SH-SY5Y (cell line): ENCODE measurements around the gene MID1.

Experiments used
- GATA2 ChIP-seq: IDR thresholded peaks from 2 replicates; pipeline ENCODE4 v1.6.1; 2011; ENCODE audit warnings: mild to moderate bottlenecking, low read depth, low read length
- GATA3 ChIP-seq: IDR thresholded peaks from 2 replicates; pipeline ENCODE4 v1.6.1; 2011; ENCODE audit warnings: low read depth, mild to moderate bottlenecking, low read length, moderate library complexity

The MID1 gene

GRCh38 chrX:10598540-10598939 lies 21.8 kb downstream of the MID1 start:
- TF ChIP-seq GATA2 (no peak), GATA3 (no peak)

DNA sequence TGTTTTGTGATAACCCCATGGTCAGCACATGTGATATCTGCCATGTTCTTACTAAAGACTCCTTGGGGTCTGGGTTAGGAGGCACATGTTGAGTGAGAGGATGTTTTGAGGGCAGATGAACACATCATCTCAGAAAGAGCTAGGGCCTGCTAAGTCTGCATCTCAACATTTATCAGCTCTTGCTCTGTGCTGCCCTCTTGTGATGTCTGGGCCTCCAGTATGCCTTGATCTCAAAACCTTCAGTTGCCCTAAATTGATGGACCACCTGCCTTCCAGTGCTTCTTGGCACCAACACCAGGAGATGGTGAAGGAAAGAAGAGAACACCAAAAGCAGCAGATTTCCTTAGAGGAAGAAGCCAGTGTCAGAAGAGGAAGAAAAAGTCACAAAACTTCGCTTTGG lies 22.5 kb downstream of the MID1 start:
- TF ChIP-seq GATA3 (no peak), GATA2 (no peak)

DNA sequence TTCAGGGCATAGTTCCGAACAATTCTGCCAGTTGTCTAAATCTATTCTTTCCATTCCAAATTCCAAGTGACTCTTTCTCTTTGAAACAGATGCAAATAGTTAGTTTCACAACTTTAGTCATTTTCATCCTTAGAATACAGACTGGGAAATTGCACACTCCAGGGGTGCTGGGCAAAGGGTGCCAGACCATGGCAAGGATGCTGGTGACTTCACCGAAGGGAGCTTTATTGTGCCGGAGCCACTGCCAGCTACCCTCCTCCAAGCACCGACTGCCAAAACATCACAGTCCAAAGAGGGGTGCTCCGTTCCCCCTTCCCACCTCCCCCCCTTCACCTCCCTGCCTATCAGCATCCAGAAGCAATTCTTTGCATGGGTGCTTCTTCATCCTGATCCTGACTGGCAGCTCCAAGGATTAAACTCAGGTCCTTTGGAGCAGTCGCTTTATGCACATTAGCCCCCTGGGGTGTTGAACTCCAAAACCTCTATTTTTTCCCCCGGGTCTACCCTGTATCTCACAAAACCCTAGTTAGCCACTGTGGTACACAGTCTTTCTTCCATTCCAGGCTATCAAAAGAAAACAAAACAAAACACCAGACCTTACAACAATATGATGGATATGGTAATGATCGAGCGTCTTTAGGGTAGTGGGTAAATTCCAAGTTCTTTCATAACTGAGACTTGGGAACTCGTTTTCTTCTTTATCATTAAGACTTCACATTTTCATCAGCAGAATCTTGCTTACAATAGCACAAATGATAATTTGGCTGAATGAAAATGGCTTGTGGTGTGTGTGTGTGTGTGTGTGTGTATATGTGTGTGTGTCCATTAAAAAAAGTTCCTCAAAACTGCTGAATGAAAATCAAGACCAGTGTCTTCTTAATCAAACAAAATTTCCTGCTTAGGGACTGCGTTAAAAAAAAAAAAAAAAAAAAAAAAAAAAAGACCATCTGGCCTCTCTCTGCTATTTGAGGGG lies 28.7 kb downstream of the MID1 start:
- TF ChIP-seq GATA3 (no peak), GATA2 (no peak)

GRCh38 chrX:10589098-10589497 lies 31.3 kb downstream of the MID1 start:
- TF ChIP-seq GATA3 = no peak
- no peak for TF ChIP-seq GATA2

- TF ChIP-seq GATA2 (no peak), GATA3 (no peak)
Observed at GRCh38 chrX:10582945-10583344, 37.4 kb downstream of the MID1 start.

GRCh38 chrX:10582215-10582733 lies 38.1 kb downstream of the MID1 start:
- TF ChIP-seq GATA2 (no peak), GATA3 (no peak)

GRCh38 chrX:10579112-10580011 lies 41.0 kb downstream of the MID1 start:
- TF ChIP-seq GATA2 (no peak), GATA3 (no peak)

DNA sequence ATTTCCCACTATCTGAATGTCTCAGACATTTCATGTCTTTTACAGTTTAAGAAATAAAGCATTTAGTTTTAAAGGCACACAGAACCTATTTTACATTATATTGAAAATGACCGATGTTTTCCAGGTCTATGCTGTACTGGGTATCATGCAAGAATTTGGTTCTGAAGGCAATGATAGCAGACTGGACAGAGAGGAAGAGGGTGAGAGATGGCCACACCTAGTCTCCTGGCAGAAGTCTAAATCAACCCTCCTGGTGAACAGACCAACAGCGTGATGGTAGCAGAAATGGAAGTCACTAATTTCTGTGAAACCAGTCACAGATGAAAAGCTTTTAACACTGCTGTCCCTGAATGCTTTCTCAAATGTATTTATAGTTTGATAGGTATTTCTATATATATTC lies 41.9 kb downstream of the MID1 start:
- TF ChIP-seq GATA3 (no peak), GATA2 (no peak)

GRCh38 chrX:10577853-10578252 lies 42.5 kb downstream of the MID1 start:
- TF ChIP-seq GATA3 (no peak), GATA2 (no peak)

DNA sequence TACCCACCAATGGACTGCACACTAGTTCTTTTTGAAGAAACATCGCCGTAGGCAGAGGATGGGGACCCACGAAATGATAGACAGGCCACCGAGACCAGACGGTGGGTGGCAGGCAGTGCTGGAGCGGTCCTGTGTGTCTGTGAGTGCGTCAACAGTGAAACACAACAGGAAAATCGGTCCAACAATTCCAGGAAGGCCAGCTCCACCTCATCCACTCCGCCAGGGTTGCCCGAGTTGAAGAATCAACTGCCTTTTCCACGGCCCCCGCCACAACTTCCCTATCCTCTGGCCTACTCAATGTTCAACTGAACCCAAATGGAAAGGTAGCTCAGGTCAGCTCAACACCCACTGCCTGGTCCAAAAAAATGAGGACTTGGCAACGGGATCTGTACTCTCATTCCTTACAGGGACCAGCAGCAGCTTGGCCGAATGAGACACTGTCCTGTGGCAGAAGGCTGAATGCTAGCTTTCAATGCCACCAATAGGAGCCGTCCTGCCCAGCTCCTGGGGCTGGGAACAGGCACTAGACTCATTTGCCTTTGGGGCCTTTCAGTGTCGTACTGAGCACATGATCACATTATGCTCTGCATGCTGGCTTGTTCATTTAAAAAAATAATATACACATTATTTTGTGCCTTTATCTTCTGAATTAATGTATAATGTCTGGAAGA lies 43.5 kb downstream of the MID1 start:
- no peak for TF ChIP-seq GATA2
- no peak for TF ChIP-seq GATA3

DNA sequence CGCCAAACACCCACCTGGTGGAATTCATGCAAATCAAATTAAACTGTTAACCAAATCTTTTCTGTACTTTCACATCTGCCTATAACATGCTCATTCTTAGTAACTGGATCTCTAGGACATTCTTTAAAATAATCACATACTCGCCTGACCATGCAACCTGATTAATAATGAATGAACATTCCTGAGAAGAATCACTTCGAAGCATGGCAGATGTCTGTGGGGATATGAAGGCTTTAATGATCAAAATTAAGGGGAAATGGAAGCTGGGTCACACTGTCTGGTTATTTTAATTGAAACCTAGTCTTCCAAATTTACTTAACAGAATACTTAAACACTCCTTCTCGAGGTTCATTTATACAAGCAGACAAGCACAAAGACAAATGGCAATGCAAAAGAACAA lies 44.2 kb downstream of the MID1 start:
- TF ChIP-seq GATA2 (no peak), GATA3 (no peak)

DNA sequence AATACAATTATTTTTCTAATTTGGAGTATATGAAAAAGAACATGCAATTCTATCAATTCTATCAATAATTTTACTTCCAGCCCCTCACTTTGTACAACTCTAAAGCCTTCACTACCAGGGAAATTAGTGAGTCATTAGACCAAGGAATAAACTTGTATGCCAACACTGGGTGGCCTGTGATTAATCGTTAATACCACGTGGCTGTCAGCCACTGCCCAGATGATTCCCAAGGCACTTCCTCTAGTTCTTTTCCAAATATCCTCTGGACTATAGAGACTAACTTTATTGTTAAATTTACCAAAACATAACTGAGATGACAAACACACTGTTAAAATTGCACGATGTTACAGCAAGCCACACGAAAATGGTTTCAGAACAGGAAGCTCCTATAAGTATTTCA lies 45.7 kb downstream of the MID1 start:
- TF ChIP-seq GATA3 (no peak), GATA2 (no peak)

DNA sequence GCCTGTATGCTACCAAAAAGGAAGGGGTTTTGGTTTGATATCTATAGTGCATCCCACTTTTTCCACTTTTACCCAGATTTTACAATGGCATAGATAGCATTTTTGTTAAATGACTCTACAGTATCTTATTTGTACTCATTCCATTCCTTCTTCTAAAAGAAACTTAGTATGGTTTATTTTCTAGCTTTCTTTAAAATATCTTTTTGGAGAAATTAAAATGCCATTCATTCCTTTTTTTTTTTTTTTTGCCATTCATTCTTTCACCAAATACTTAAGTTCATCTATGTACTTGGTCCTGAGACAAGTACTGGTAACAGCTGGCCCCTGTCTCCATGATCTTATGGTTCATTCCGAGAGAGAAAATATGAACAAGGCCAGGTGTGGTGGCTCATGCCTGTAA lies 49.1 kb downstream of the MID1 start:
- TF ChIP-seq GATA3 (no peak), GATA2 (no peak)

GRCh38 chrX:10570601-10571000 lies 49.8 kb downstream of the MID1 start:
- no peak for TF ChIP-seq GATA3
- TF ChIP-seq GATA2 = no peak

DNA sequence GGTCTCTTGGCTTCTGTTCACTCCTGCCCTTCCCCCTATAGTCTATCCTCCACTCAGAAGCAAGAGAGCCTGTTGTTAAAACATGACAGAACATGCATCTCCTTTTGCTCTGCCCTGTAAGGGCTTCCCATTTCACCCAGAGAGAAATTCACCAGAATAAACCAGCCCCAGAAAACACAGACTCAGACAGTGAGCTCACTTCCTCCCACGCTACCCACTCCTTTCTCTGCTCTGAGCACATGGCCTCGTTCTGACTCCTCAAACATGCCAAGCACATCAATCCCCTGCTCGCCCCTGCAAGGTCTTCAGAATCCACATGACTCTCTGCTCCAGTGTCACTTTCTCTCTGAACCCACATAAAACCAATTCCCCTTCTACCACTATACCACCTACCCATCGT lies 50.4 kb downstream of the MID1 start:
- TF ChIP-seq GATA2 = no peak
- no peak for TF ChIP-seq GATA3
